OCI-M2 (cell line): Measurements from ENCODE around the gene CMIP.

Experiments
- DNase-seq: peaks from one replicate; lab custom pipeline; 2025; ENCODE audit not compliant: unreplicated experiment; lab: John Stamatoyannopoulos, UW

The CMIP gene

GRCh38 chr16:81530296-81530721 is 85.7 kb downstream of the CMIP start:
- DNase-seq = no peak

- DNase-seq = no peak
These were observed 86.2 kb downstream of the CMIP start for GRCh38 chr16:81530814-81531213.

GRCh38 chr16:81531419-81531821 is 86.8 kb downstream of the CMIP start:
- no peak for DNase-seq

- no peak for DNase-seq
These were observed 88.0 kb downstream of the CMIP start for GRCh38 chr16:81532491-81533174.

- no peak for DNase-seq
These were observed 88.5 kb downstream of the CMIP start for GRCh38 chr16:81533175-81533507.

- no peak for DNase-seq
These were observed 91.2 kb downstream of the CMIP start for GRCh38 chr16:81535679-81536360.

GRCh38 chr16:81536648-81537047 is 92.0 kb downstream of the CMIP start:
- DNase-seq = no peak

GRCh38 chr16:81537721-81538561 is 93.3 kb downstream of the CMIP start:
- no peak for DNase-seq

GRCh38 chr16:81539009-81539758 is 94.6 kb downstream of the CMIP start:
- DNase-seq = no peak

GRCh38 chr16:81539759-81540472 is 95.3 kb downstream of the CMIP start:
- DNase-seq = no peak

GRCh38 chr16:81541314-81541713 is 96.7 kb downstream of the CMIP start:
- DNase-seq = no peak

GRCh38 chr16:81542609-81543570 is 98.3 kb downstream of the CMIP start:
- no peak for DNase-seq

GRCh38 chr16:81543571-81543970 is 99.0 kb downstream of the CMIP start:
- no peak for DNase-seq

- no peak for DNase-seq
These were observed 99.7 kb downstream of the CMIP start for GRCh38 chr16:81544261-81544660.

GRCh38 chr16:81544700-81545271 is 100.2 kb downstream of the CMIP start:
- DNase-seq = no peak

GRCh38 chr16:81545470-81546250 is 101.1 kb downstream of the CMIP start:
- DNase-seq = no peak

- no peak for DNase-seq
These were observed 102.2 kb downstream of the CMIP start for GRCh38 chr16:81546781-81547180.

GRCh38 chr16:81547194-81547938 is 102.8 kb downstream of the CMIP start:
- no peak for DNase-seq
